GM12874 (cell line): Measurements from ENCODE around the gene RARRES1.

Source experiments
- CTCF ChIP-seq: IDR thresholded peaks from 2 replicates; pipeline ENCODE4 v1.5.1; 2011; ENCODE audit warnings: low read depth, mild to moderate bottlenecking, control low read depth, low read length, moderate library complexity; ENCODE audit not compliant: insufficient read depth

RARRES1 gene

GRCh38 chr3:158709666-158710083 is 22.6 kb downstream of the RARRES1 start:
- TF ChIP-seq CTCF: no peak

- TF ChIP-seq CTCF: no peak
Measured at GRCh38 chr3:158703566-158703965, 28.7 kb downstream of the RARRES1 start.

GRCh38 chr3:158702815-158703481 is 29.3 kb downstream of the RARRES1 start:
- no peak for TF ChIP-seq CTCF

- no peak for TF ChIP-seq CTCF
Measured at GRCh38 chr3:158701420-158702065, 30.7 kb downstream of the RARRES1 start.

- no peak for TF ChIP-seq CTCF
Measured at GRCh38 chr3:158700559-158700958, 31.7 kb downstream of the RARRES1 start.

GRCh38 chr3:158696618-158697017 is 35.6 kb downstream of the RARRES1 start:
- TF ChIP-seq CTCF: no peak

- no peak for TF ChIP-seq CTCF
Measured at GRCh38 chr3:158685159-158685558, 47.1 kb downstream of the RARRES1 start.
